SK-N-SH treated with all-trans-retinoic acid at 6 μM for 48 hours (cell line): ENCODE results near the gene ATMIN.

Source experiments
- ATAC-seq: fragments of 200-7000 bp; cut with Tn5 transposase; 3 replicates; pipeline ENCODE4 v1.9.1; 2020; ENCODE audit warnings: mild to moderate bottlenecking, moderate library complexity
- ARNTL ChIP-seq: fragments of 450-650 bp; formaldehyde crosslinking; IDR thresholded peaks from 2 replicates; pipeline ENCODE4 v1.5.0; 2020; ENCODE audit warnings: low read depth, mild to moderate bottlenecking, moderate library complexity, borderline replicate concordance
- BACH2 ChIP-seq: fragments of 250-450 bp; sonication (Bioruptor Pico); IDR thresholded peaks from 2 replicates; pipeline ENCODE4 v1.9.0; 2021; ENCODE audit warnings: mild to moderate bottlenecking, borderline replicate concordance
- CREB5 ChIP-seq: fragments of 250-450 bp; sonication (Bioruptor Pico); IDR thresholded peaks from 2 replicates; pipeline ENCODE4 v1.5.1; 2020; ENCODE audit warnings: low read depth, mild to moderate bottlenecking, moderate library complexity
- CSDC2 ChIP-seq: fragments of 250-450 bp; sonication (Bioruptor Pico); IDR thresholded peaks from 2 replicates; pipeline ENCODE4 v1.5.0; 2020; ENCODE audit warnings: mild to moderate bottlenecking, moderate library complexity
- CSRNP3 ChIP-seq: fragments of 250-450 bp; sonication (Bioruptor Pico); IDR thresholded peaks from 2 replicates; pipeline ENCODE4 v1.5.1; 2021; ENCODE audit warnings: mild to moderate bottlenecking, moderate library complexity
- ESRRG ChIP-seq: fragments of 250-450 bp; sonication (Bioruptor Pico); IDR thresholded peaks from 2 replicates; pipeline ENCODE4 v1.6.1; 2021; ENCODE audit warnings: mild to moderate bottlenecking
- GLIS3 ChIP-seq: fragments of 250-450 bp; sonication (Bioruptor Pico); IDR thresholded peaks from 2 replicates; pipeline ENCODE4 v1.5.0; 2020; ENCODE audit warnings: mild to moderate bottlenecking, moderate library complexity
- ISL1 ChIP-seq: fragments of 250-450 bp; sonication (Bioruptor Pico); IDR thresholded peaks from 2 replicates; pipeline ENCODE4 v2.1.2; 2022; ENCODE audit warnings: mild to moderate bottlenecking, moderate library complexity
- OSR1 ChIP-seq: fragments of 250-450 bp; sonication (Bioruptor Pico); IDR thresholded peaks from 2 replicates; pipeline ENCODE4 v1.8.0; 2022; ENCODE audit warnings: moderate library complexity, mild to moderate bottlenecking, inconsistent platforms
- PATZ1 ChIP-seq: fragments of 250-450 bp; sonication (Bioruptor Pico); IDR thresholded peaks from 2 replicates; pipeline ENCODE4 v1.8.0; 2020; ENCODE audit warnings: mild to moderate bottlenecking, moderate library complexity, borderline replicate concordance
- POU6F1 ChIP-seq: fragments of 250-450 bp; sonication (Bioruptor Pico); IDR thresholded peaks from 2 replicates; pipeline ENCODE4 v1.8.0; 2021; ENCODE audit warnings: low read depth, mild to moderate bottlenecking, moderate library complexity, borderline replicate concordance
- PPARA ChIP-seq: fragments of 250-450 bp; sonication (Bioruptor Pico); IDR thresholded peaks from 2 replicates; pipeline ENCODE4 v1.5.0; 2020; ENCODE audit warnings: mild to moderate bottlenecking, borderline replicate concordance
- RARB ChIP-seq: fragments of 250-450 bp; sonication (Bioruptor Pico); IDR thresholded peaks from 2 replicates; pipeline ENCODE4 v1.8.0; 2021; ENCODE audit warnings: mild to moderate bottlenecking, moderate library complexity
- SNAI2 ChIP-seq: fragments of 250-450 bp; sonication (Bioruptor Pico); IDR thresholded peaks from 2 replicates; pipeline ENCODE4 v1.5.0; 2020; ENCODE audit warnings: mild to moderate bottlenecking, moderate library complexity
- TCF4 ChIP-seq: fragments of 250-450 bp; sonication (Bioruptor Pico); IDR thresholded peaks from 2 replicates; pipeline ENCODE4 v1.8.0; 2021; ENCODE audit warnings: mild to moderate bottlenecking, moderate library complexity, borderline replicate concordance
- TOX ChIP-seq: fragments of 250-450 bp; sonication (Bioruptor Pico); IDR thresholded peaks from 2 replicates; pipeline ENCODE4 v1.8.0; 2021; ENCODE audit warnings: mild to moderate bottlenecking, moderate library complexity, borderline replicate concordance
- TSHZ2 ChIP-seq: fragments of 250-450 bp; sonication (Bioruptor Pico); IDR thresholded peaks from 2 replicates; pipeline ENCODE4 v1.5.0; 2020; ENCODE audit warnings: mild to moderate bottlenecking, moderate library complexity
- ZFP3 ChIP-seq: fragments of 250-450 bp; sonication (Bioruptor Pico); IDR thresholded peaks from 2 replicates; pipeline ENCODE4 v1.5.0; 2020; ENCODE audit warnings: mild to moderate bottlenecking, moderate library complexity
- ZFP30 ChIP-seq: fragments of 450-650 bp; formaldehyde crosslinking; IDR thresholded peaks from 2 replicates; pipeline ENCODE4 v1.5.0; 2022; ENCODE audit warnings: mild to moderate bottlenecking, moderate library complexity
- ZNF565 ChIP-seq: fragments of 450-650 bp; formaldehyde crosslinking; conservative IDR thresholded peaks from 2 replicates; pipeline ENCODE4 v1.5.0; 2020; ENCODE audit warnings: low read depth, mild to moderate bottlenecking, moderate library complexity
- ZNF8 ChIP-seq: fragments of 450-650 bp; formaldehyde crosslinking; IDR thresholded peaks from 2 replicates; pipeline ENCODE4 v1.5.0; 2020; ENCODE audit warnings: mild to moderate bottlenecking, moderate library complexity

ATMIN gene

GRCh38 chr16:81088836-81089235 is 53.2 kb downstream of the ATMIN start:
- TF ChIP-seq BACH2 (CRISPR knock-in tag) (no peak), GLIS3 (no peak), ZFP30 (CRISPR knock-in tag) (no peak), ZFP3 (no peak), RARB (CRISPR knock-in tag) (no peak), CREB5 (CRISPR knock-in tag) (no peak), ZNF8 (CRISPR knock-in tag) (no peak)
- no peak for ATAC-seq

GRCh38 chr16:81094771-81095251 is 59.2 kb downstream of the ATMIN start:
- TF ChIP-seq CSDC2 (no peak), PPARA (CRISPR knock-in tag) (no peak), ESRRG (CRISPR knock-in tag) (no peak), GLIS3 (no peak), BACH2 (CRISPR knock-in tag) (no peak), CSRNP3 (no peak), TCF4 (CRISPR knock-in tag) (no peak), ZNF565 (CRISPR knock-in tag) (no peak), TOX (CRISPR knock-in tag) (no peak), CREB5 (CRISPR knock-in tag) (no peak), ZNF8 (CRISPR knock-in tag) (no peak), ARNTL (CRISPR knock-in tag) (no peak), ZFP30 (CRISPR knock-in tag) (no peak), ISL1 (CRISPR knock-in tag) (no peak), OSR1 (CRISPR knock-in tag) (no peak), SNAI2 (no peak), ZFP3 (no peak), TSHZ2 (CRISPR knock-in tag) (no peak), PATZ1 (CRISPR knock-in tag) (no peak), POU6F1 (CRISPR knock-in tag) (no peak)
- ATAC-seq = no peak

GRCh38 chr16:81095653-81095952 is 60.0 kb downstream of the ATMIN start:
- no peak; the same call in 2 of the 3 replicates for ATAC-seq
- no peak for TF ChIP-seq RARB (CRISPR knock-in tag)
- no peak for TF ChIP-seq ARNTL (CRISPR knock-in tag)
- TF ChIP-seq OSR1 (CRISPR knock-in tag) = no peak
- no peak for TF ChIP-seq TCF4 (CRISPR knock-in tag)
- TF ChIP-seq ZNF565 (CRISPR knock-in tag) = no peak
- TF ChIP-seq BACH2 (CRISPR knock-in tag) = no peak
- TF ChIP-seq ZFP3 = no peak
- TF ChIP-seq GLIS3 = no peak
- TF ChIP-seq ZNF8 (CRISPR knock-in tag) = no peak
- no peak for TF ChIP-seq PATZ1 (CRISPR knock-in tag)
- no peak for TF ChIP-seq CREB5 (CRISPR knock-in tag)
